ENCODE measurements around the gene NFATC2.

DNA sequence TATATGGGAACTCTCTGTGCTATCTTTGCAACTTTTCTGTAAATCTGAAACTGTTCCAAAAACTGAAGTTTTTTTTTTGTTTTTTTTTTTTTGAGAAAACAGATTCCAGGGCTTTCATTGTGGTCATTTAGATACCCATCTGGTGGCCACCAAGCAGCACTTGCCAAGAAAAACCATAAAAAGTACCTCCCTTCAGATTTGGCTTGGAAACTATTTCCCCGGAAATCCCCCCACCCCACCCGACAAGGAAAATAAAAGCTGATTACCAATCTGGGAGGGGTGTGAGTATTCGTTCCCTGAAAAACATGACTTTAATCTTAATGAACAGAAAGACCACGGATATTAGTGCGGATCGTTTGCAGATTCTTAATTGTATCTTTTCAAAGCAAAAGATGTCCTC, 1.9 kb downstream of the NFATC2 start:
- TF ChIP-seq, protein P1, sequence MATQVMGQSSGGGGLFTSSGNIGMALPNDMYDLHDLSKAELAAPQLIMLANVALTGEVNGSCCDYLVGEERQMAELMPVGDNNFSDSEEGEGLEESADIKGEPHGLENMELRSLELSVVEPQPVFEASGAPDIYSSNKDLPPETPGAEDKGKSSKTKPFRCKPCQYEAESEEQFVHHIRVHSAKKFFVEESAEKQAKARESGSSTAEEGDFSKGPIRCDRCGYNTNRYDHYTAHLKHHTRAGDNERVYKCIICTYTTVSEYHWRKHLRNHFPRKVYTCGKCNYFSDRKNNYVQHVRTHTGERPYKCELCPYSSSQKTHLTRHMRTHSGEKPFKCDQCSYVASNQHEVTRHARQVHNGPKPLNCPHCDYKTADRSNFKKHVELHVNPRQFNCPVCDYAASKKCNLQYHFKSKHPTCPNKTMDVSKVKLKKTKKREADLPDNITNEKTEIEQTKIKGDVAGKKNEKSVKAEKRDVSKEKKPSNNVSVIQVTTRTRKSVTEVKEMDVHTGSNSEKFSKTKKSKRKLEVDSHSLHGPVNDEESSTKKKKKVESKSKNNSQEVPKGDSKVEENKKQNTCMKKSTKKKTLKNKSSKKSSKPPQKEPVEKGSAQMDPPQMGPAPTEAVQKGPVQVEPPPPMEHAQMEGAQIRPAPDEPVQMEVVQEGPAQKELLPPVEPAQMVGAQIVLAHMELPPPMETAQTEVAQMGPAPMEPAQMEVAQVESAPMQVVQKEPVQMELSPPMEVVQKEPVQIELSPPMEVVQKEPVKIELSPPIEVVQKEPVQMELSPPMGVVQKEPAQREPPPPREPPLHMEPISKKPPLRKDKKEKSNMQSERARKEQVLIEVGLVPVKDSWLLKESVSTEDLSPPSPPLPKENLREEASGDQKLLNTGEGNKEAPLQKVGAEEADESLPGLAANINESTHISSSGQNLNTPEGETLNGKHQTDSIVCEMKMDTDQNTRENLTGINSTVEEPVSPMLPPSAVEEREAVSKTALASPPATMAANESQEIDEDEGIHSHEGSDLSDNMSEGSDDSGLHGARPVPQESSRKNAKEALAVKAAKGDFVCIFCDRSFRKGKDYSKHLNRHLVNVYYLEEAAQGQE (IDR thresholded peaks at IDR 0.05; ENCODE audit: insufficient replicate concordance, low read depth): no peak
- TF ChIP-seq POLR2AphosphoS5 (IDR thresholded peaks at IDR 0.05; ENCODE audit: low read depth): no peak

Data from HL-60 (cell line).